Loucy (cell line): Measurements from ENCODE around the gene TXNRD1.

Source experiments
- H2AFZ ChIP-seq: fragments of 200-600 bp; sonication (generic); 2 replicates; pipeline ENCODE4 v1.6.0; 2016; ENCODE audit warnings: antibody characterized with exemption, mild to moderate bottlenecking, low read length, moderate library complexity
- H3F3A ChIP-seq: fragments of 200-600 bp; 2 replicates; pipeline ENCODE4 v1.6.0; 2016; ENCODE audit warnings: antibody characterized with exemption, low read depth, mild to moderate bottlenecking
- H3K27me3 ChIP-seq: fragments of 200-600 bp; sonication (generic); 2 replicates; pipeline ENCODE4 v1.6.1; 2014; ENCODE audit warnings: low read length, mild to moderate bottlenecking; ENCODE audit not compliant: insufficient read depth, poor library complexity, severe bottlenecking
- H3K36me3 ChIP-seq: fragments of 200-600 bp; sonication (generic); 2 replicates; pipeline ENCODE4 v1.6.1; 2016; ENCODE audit warnings: low read length; ENCODE audit not compliant: insufficient read depth
- H3K4me1 ChIP-seq: fragments of 200-600 bp; sonication (generic); 2 replicates; pipeline ENCODE4 v1.5.1; 2014; ENCODE audit warnings: low read length, mild to moderate bottlenecking; ENCODE audit not compliant: insufficient read depth, poor library complexity, severe bottlenecking
- H3K4me2 ChIP-seq: fragments of 200-600 bp; sonication (generic); 2 replicates; pipeline ENCODE4 v1.6.0; 2014; ENCODE audit warnings: antibody characterized with exemption, low read length, low read depth, mild to moderate bottlenecking; ENCODE audit not compliant: poor library complexity, severe bottlenecking
- H3K4me3 ChIP-seq: fragments of 200-600 bp; sonication (generic); 2 replicates; pipeline ENCODE4 v1.5.1; 2014; ENCODE audit warnings: low read length, mild to moderate bottlenecking, mixed read lengths; ENCODE audit not compliant: poor library complexity, severe bottlenecking
- H3K79me2 ChIP-seq: fragments of 200-600 bp; sonication (generic); 2 replicates; pipeline ENCODE4 v1.6.1; 2014; ENCODE audit warnings: low read length; ENCODE audit not compliant: insufficient read depth
- H3K9ac ChIP-seq: fragments of 200-600 bp; sonication (generic); 2 replicates; pipeline ENCODE4 v1.6.0; 2014; ENCODE audit warnings: mild to moderate bottlenecking, low read depth, low read length, moderate library complexity; ENCODE audit not compliant: poor library complexity, severe bottlenecking
- H3K9me2 ChIP-seq: fragments of 200-600 bp; sonication (generic); replicated peaks from 2 replicates; pipeline ENCODE4 v1.6.1; 2016; ENCODE audit warnings: low read depth, low read length, mixed read lengths
- H3K9me3 ChIP-seq: fragments of 200-600 bp; sonication (generic); 2 replicates; pipeline ENCODE4 v1.6.1; 2014; ENCODE audit warnings: mild to moderate bottlenecking, antibody characterized with exemption, low read length, low read depth; ENCODE audit not compliant: insufficient read depth
- H4K20me1 ChIP-seq: fragments of 200-600 bp; sonication (generic); 2 replicates; pipeline ENCODE4 v1.6.0; 2014; ENCODE audit warnings: antibody characterized with exemption, low read length, mild to moderate bottlenecking; ENCODE audit not compliant: insufficient read depth, poor library complexity, severe bottlenecking
- EZH2phosphoT487 ChIP-seq: fragments of 200-600 bp; IDR thresholded peaks from 2 replicates; pipeline ENCODE4 v1.6.1; 2018; ENCODE audit warnings: antibody characterized with exemption, mild to moderate bottlenecking, moderate library complexity, borderline replicate concordance
- TF ChIP-seq, protein P1 (sequence below): fragments of 200-600 bp; sonication (generic); conservative IDR thresholded peaks from 2 replicates; pipeline ENCODE4 v1.5.1; 2014; ENCODE audit warnings: mild to moderate bottlenecking, antibody characterized with exemption, low read length

The TXNRD1 gene

DNA sequence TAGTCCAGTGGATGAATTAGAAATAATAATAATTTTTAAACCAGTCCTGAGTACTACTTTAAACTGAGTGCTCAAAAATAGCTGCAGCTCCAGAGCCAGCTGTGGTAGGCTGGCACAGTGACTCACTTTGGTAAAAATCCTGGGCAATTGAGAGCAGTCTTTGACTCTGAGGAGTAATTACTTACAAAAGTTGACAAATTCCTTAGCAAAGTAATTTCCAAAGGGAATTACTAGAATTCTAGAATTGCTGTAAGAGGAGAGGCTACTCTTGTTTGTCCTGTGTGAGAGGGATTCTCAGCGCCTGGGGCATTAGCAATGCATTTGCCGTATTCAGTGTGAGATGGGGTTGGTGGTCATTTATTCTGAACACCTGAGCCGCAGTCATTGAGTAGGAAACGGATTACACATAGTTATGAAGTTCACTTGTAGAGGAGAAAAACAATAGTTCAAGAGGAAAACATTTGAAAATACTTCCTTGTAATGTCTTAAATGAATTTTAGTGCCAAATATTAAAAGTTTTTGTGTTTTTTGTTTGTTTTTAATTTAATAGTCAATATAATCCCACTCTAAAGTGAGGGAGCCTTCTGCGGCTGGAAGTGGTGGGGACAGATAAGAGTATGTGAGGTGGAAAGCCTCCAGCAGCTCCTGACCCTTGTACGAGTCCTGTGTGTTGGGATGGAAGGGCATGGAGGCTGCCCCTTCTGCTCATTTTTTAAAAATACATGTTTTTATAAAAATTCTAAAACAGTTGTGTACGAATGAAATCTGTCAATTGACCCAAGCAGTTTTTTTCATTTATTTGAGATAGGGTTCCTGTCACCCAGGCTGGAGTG is 129.9 kb downstream of the TXNRD1 start:
- Histone ChIP-seq H3K4me1 (no peaks in the 10 kb centered on the region), H3K27me3 (no peaks in the 10 kb centered on the region), H3K9me3 (no peaks in the 10 kb centered on the region), H3K79me2 (no peaks in the 10 kb centered on the region), H3K9ac (no peak overlapping the region), H3K9me2 (no peaks in the 10 kb centered on the region), H3F3A (no peaks in the 10 kb centered on the region; the same call in 1 of the 2 replicates), H3K36me3 (peaks cover 88% of the 10 kb centered on the region), H4K20me1 (peaks cover 4% of the 10 kb centered on the region), H3K4me2 (no peak overlapping the region), H3K4me3 (no peak overlapping the region), H2AFZ (no peak overlapping the region)
- TF ChIP-seq EZH2phosphoT487, result no peak
- TF ChIP-seq, protein P1, sequence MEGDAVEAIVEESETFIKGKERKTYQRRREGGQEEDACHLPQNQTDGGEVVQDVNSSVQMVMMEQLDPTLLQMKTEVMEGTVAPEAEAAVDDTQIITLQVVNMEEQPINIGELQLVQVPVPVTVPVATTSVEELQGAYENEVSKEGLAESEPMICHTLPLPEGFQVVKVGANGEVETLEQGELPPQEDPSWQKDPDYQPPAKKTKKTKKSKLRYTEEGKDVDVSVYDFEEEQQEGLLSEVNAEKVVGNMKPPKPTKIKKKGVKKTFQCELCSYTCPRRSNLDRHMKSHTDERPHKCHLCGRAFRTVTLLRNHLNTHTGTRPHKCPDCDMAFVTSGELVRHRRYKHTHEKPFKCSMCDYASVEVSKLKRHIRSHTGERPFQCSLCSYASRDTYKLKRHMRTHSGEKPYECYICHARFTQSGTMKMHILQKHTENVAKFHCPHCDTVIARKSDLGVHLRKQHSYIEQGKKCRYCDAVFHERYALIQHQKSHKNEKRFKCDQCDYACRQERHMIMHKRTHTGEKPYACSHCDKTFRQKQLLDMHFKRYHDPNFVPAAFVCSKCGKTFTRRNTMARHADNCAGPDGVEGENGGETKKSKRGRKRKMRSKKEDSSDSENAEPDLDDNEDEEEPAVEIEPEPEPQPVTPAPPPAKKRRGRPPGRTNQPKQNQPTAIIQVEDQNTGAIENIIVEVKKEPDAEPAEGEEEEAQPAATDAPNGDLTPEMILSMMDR, result no peak

DNA sequence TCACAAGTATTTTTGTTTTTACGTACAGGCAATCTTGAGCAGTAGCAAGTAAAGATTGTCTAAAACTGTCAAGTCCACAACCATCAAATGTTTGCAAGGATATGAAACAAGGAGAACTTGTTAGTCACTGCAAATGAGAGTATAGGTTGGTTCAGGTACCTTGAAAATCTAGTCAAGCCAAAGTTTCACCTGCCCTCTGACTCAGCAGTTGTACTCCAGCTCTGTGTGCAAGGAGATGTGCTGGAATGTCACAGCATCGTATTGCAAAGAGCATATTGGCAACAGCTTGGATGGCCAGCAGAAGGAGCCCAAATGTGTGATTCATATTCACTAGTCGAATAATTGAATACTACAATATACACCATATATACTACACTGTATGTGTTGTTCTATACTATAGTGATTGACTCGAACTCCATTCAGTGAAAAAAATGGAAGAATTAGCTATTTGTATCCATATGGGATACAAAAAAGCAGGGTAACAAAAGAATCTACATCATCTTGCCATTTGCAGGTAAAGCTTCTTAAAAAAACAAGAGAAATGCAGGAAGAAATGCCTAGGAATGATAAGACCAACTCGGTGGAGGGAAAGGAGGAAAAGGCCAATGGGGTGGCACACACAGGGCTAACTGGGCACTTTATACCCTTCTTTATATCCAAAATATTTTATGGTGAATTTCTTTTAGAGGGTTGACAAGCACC is 131.9 kb downstream of the TXNRD1 start:
- H3K4me3 ChIP-seq, result no peak overlapping the region
- TF ChIP-seq, protein P1, result no peak
- no peak for TF ChIP-seq EZH2phosphoT487
- peaks cover 88% of the 10 kb centered on the region for H3K36me3 ChIP-seq
- H3K4me2 ChIP-seq, result no peak overlapping the region
- H3F3A ChIP-seq, result no peaks in the 10 kb centered on the region; the same call in 1 of the 2 replicates
- H3K9me2 ChIP-seq, result no peaks in the 10 kb centered on the region
- no peaks in the 10 kb centered on the region for H3K27me3 ChIP-seq
- no peak overlapping the region for H3K9ac ChIP-seq
- no peaks in the 10 kb centered on the region for H3K79me2 ChIP-seq
- no peak overlapping the region for H2AFZ ChIP-seq
- no peaks in the 10 kb centered on the region for H3K9me3 ChIP-seq
- H3K4me1 ChIP-seq, result no peaks in the 10 kb centered on the region
- peaks cover 4% of the 10 kb centered on the region for H4K20me1 ChIP-seq

DNA sequence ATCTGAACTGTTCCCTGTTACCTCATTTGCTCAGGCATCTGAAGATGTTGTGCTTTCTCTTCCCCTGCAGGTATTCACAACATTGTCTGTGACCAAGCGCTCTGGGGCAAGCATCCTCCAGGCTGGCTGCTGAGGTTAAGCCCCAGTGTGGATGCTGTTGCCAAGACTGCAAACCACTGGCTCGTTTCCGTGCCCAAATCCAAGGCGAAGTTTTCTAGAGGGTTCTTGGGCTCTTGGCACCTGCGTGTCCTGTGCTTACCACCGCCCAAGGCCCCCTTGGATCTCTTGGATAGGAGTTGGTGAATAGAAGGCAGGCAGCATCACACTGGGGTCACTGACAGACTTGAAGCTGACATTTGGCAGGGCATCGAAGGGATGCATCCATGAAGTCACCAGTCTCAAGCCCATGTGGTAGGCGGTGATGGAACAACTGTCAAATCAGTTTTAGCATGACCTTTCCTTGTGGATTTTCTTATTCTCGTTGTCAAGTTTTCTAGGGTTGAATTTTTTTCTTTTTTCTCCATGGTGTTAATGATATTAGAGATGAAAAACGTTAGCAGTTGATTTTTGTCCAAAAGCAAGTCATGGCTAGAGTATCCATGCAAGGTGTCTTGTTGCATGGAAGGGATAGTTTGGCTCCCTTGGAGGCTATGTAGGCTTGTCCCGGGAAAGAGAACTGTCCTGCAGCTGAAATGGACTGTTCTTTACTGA is 132.9 kb downstream of the TXNRD1 start:
- H3K36me3 ChIP-seq, result peaks cover 83% of the 10 kb centered on the region; the same call in 1 of the 2 replicates
- no peaks in the 10 kb centered on the region for H3K4me1 ChIP-seq
- H3K79me2 ChIP-seq, result no peaks in the 10 kb centered on the region
- no peak overlapping the region for H3K9ac ChIP-seq
- H3K27me3 ChIP-seq, result no peaks in the 10 kb centered on the region
- H2AFZ ChIP-seq, result no peak overlapping the region
- H3K9me3 ChIP-seq, result no peaks in the 10 kb centered on the region
- no peaks in the 10 kb centered on the region; the same call in 1 of the 2 replicates for H3F3A ChIP-seq
- H3K9me2 ChIP-seq, result no peaks in the 10 kb centered on the region
- TF ChIP-seq, protein P1, result no peak
- TF ChIP-seq EZH2phosphoT487, result no peak
- H3K4me3 ChIP-seq, result no peak overlapping the region
- H4K20me1 ChIP-seq, result peaks cover 4% of the 10 kb centered on the region
- no peak overlapping the region for H3K4me2 ChIP-seq
